HEK293T (cell line): ENCODE results near the gene MRAP2.

Experiments
- CTBP1 ChIP-seq: fragments of 450-650 bp; IDR thresholded peaks from 2 replicates; pipeline ENCODE4 v1.6.1; 2016; ENCODE audit warnings: borderline replicate concordance
- FOXK2 ChIP-seq: fragments of 450-650 bp; IDR thresholded peaks from 2 replicates; pipeline ENCODE4 v1.6.1; 2016; ENCODE audit warnings: mild to moderate bottlenecking
- FOXM1 ChIP-seq: fragments of 450-650 bp; IDR thresholded peaks from 2 replicates; pipeline ENCODE4 v1.6.1; 2017; ENCODE audit warnings: mild to moderate bottlenecking, borderline replicate concordance
- HDGF ChIP-seq: fragments of 450-650 bp; IDR thresholded peaks from 2 replicates; pipeline ENCODE4 v1.6.1; 2017; ENCODE audit warnings: antibody characterized with exemption, borderline replicate concordance
- LEF1 ChIP-seq: fragments of 450-650 bp; IDR thresholded peaks from 2 replicates; pipeline ENCODE4 v1.6.1; 2017; ENCODE audit warnings: mild to moderate bottlenecking, borderline replicate concordance
- TARDBP ChIP-seq: fragments of 450-650 bp; IDR thresholded peaks from 2 replicates; pipeline ENCODE4 v1.6.1; 2016

DNA sequence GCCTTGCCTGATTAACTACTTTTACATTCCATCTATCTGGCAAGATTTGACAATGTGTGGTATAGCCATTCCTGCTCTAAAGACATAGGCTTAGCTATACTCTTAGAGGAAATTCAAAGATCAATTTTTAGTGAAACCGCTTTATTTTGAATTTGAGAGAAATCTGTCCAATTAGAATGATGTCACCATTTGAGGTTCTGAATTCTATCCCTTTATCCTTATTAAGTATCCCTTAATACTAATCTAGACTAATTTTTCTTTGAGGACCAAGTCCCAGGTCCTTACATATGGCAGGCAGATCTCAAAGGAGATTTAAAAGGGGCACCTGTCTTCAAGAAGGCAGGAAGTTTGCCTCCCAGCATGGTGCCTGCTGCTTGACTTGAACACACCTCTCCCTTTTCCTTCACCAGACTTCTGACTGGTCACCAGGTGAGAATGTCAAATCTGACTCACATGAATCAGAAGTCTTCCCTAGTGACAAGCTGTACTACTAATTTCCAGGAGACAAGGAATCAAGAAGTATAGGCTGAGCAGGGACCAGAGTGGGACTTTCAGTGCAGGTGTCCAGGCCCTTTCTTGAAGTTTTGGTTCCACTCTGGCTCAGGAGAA is 15.0 kb upstream of the MRAP2 start:
- no peak for TF ChIP-seq CTBP1
- no peak for TF ChIP-seq FOXK2
- no peak for TF ChIP-seq FOXM1
- TF ChIP-seq TARDBP: no peak
- no peak for TF ChIP-seq HDGF
- no peak for TF ChIP-seq LEF1
